Peyer's patch (tissue), 4 donors: Measurements from ENCODE around the gene KRTAP9-7. TPM values are rescaled to one million over a fixed set of nuclear protein-coding genes. Genes with fewer than 3 reads are reported as not detected.

Experiments used
- DNase-seq, 3 donors: peaks; one replicate each; pipeline ENCODE4 v3.0.0-alpha.2; 2017 to 2019
- H3K27ac ChIP-seq, 4 donors: fragments of 200-600 bp; sonication (generic); one replicate each; pipeline ENCODE4 v1.5.1; 2016 to 2019
- H3K27me3 ChIP-seq, 2 donors: fragments of 200-600 bp; sonication (generic); one replicate each; pipeline ENCODE4 v1.5.1; 2019
- H3K36me3 ChIP-seq, 3 donors: fragments of 200-600 bp; sonication (generic); one replicate each; pipeline ENCODE4 v1.5.1; 2016 to 2019
- H3K4me1 ChIP-seq, 4 donors: fragments of 200-600 bp; sonication (generic); one replicate each; pipeline ENCODE4 v1.5.1; 2016 to 2019
- H3K4me3 ChIP-seq, 4 donors: fragments of 200-600 bp; sonication (generic); 1 replicate in 3 of 4; 2 replicates in 1 of 4; pipeline ENCODE4 v1.5.1; 2016 to 2019; ENCODE audit warnings: mild to moderate bottlenecking in 1 of 4
- H3K9me3 ChIP-seq, 4 donors: fragments of 200-600 bp; sonication (generic); one replicate each; pipeline ENCODE4 v1.5.1; 2016 to 2019; ENCODE audit warnings: mild to moderate bottlenecking in 1 of 4
- CTCF ChIP-seq, 6 experiments: fragments of 450-650 bp in 4 of 6; fragments of 200-600 bp in 2 of 6; sonication (generic) in 1 of 6; IDR thresholded peaks; one replicate each; pipeline ENCODE4 v1.5.1; 2017 to 2019; ENCODE audit warnings: antibody characterized with exemption in 6 of 6, mild to moderate bottlenecking in 3 of 6, moderate library complexity in 1 of 6
- POLR2A ChIP-seq, 2 donors: fragments of 450-650 bp; IDR thresholded peaks; one replicate each; pipeline ENCODE4 v1.5.1; 2017; ENCODE audit warnings: antibody characterized with exemption in 2 of 2, mild to moderate bottlenecking in 2 of 2, moderate library complexity in 2 of 2
- small RNA-seq, 2 donors: library from RNA; depleted of rRNA; stranded (forward); fragments of <200 nt; gene quantifications; one replicate each; pipeline ENCODE3, GENCODE V24; 2016
- total RNA-seq, 4 donors: library from RNA; depleted of rRNA; stranded (reverse); fragments of >200 nt; gene quantifications; one replicate each; pipeline ENCODE4 v1.1.0, GENCODE V29; 2016

Gene KRTAP9-7
- total RNA-seq, 4 donors from 2014 or later: not detected

DNA sequence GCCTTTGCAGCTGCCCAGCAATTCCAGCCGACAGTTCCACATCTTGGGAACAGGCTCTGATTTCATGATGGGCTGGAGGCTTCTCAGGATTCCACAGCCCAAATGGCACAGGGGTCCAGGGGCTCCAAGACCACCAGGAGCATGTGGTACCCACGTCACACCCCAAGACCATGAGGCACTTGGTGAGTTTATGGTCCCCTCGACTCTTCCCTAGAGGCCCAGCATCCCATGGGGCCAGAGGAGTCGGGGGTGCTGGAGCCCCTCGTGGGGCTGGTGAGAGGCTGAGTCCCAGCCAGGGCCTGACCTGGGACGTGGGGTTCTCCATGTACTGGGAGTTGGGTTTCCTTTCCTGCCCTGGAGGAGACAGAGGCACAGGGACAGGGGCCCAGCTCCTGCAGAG is 50.1 kb downstream of the KRTAP9-7 start:
- no peak for TF ChIP-seq CTCF (IDR thresholded peaks at IDR 0.05)
- TF ChIP-seq POLR2A (IDR thresholded peaks at IDR 0.05): no peak
- no peak overlapping the region for H3K4me3 ChIP-seq
- DNase-seq: no peak
- H3K4me1 ChIP-seq: no peaks in the 10 kb centered on the region
- H3K9me3 ChIP-seq: no peaks in the 10 kb centered on the region
- H3K36me3 ChIP-seq: no peaks in the 10 kb centered on the region
- H3K27me3 ChIP-seq: no peaks in the 10 kb centered on the region
- no peak overlapping the region for H3K27ac ChIP-seq

Small RNAs within 50 kb of the gene (small RNA-seq; reads per million reads assigned to genes)
- 0 reads per million in 2 donors for gene KRTAP9-10P

Other genes starting within 250 kb of the KRTAP9-7 start
- gene KRTAP1-5, start 248.5 kb upstream of the KRTAP9-7 start, total RNA-seq: not detected
- gene KRTAP1-4, start 245.5 kb upstream of the KRTAP9-7 start, total RNA-seq: not detected
- gene KRTAP1-3, start 240.8 kb upstream of the KRTAP9-7 start, total RNA-seq: not detected
- not detected for gene KRTAP1-1, start 234.2 kb upstream of the KRTAP9-7 start, total RNA-seq
- not detected for gene KRTAP2-1, start 228.4 kb upstream of the KRTAP9-7 start, total RNA-seq
- not detected for gene KRTAP2-2, start 220.5 kb upstream of the KRTAP9-7 start, total RNA-seq
- not detected for gene KRTAP2-3, start 215.6 kb upstream of the KRTAP9-7 start, total RNA-seq
- gene KRTAP2-4, start 209.8 kb upstream of the KRTAP9-7 start, total RNA-seq: not detected
- gene KRTAP4-7, start 191.5 kb upstream of the KRTAP9-7 start, total RNA-seq: not detected
- gene KRTAP4-8, start 177.6 kb upstream of the KRTAP9-7 start, total RNA-seq: not detected
- not detected for gene KRTAP4-16, start 173.5 kb upstream of the KRTAP9-7 start, total RNA-seq
- not detected for gene KRTAP4-9, start 170.3 kb upstream of the KRTAP9-7 start, total RNA-seq
- not detected for gene KRTAP4-11, start 157.3 kb upstream of the KRTAP9-7 start, total RNA-seq
- gene KRTAP4-12, start 151.5 kb upstream of the KRTAP9-7 start, total RNA-seq: not detected
- not detected for gene KRTAP4-6, start 135.2 kb upstream of the KRTAP9-7 start, total RNA-seq
- not detected for gene KRTAP4-5, start 125.9 kb upstream of the KRTAP9-7 start, total RNA-seq
- not detected for gene KRTAP4-4, start 115.0 kb upstream of the KRTAP9-7 start, total RNA-seq
- gene KRTAP4-3, start 107.5 kb upstream of the KRTAP9-7 start, total RNA-seq: not detected
- gene KRTAP4-2, start 97.5 kb upstream of the KRTAP9-7 start, total RNA-seq: not detected
- gene KRTAP4-1, start 90.8 kb upstream of the KRTAP9-7 start, total RNA-seq: not detected
- gene KRTAP9-1, start 85.8 kb upstream of the KRTAP9-7 start, total RNA-seq: not detected
- gene KRTAP9-2, start 49.0 kb upstream of the KRTAP9-7 start, total RNA-seq: not detected
- not detected for gene KRTAP9-3, start 43.2 kb upstream of the KRTAP9-7 start, total RNA-seq
- not detected for gene KRTAP9-8, start 37.7 kb upstream of the KRTAP9-7 start, total RNA-seq
- gene KRTAP9-4, start 26.0 kb upstream of the KRTAP9-7 start, total RNA-seq: not detected
- not detected for gene KRTAP9-9, start 20.3 kb upstream of the KRTAP9-7 start, total RNA-seq
- gene KRTAP9-6, start 10.3 kb upstream of the KRTAP9-7 start, total RNA-seq: not detected
- gene KRTAP29-1, start 27.2 kb downstream of the KRTAP9-7 start, total RNA-seq: not detected
- not detected for gene KRTAP16-1, start 33.6 kb downstream of the KRTAP9-7 start, total RNA-seq
- not detected for gene KRTAP17-1, start 40.0 kb downstream of the KRTAP9-7 start, total RNA-seq
- not detected for gene KRT33A, start 75.1 kb downstream of the KRTAP9-7 start, total RNA-seq
- gene KRT33B, start 94.1 kb downstream of the KRTAP9-7 start, total RNA-seq: not detected
- not detected for gene KRT34, start 106.6 kb downstream of the KRTAP9-7 start, total RNA-seq
- gene KRT31, start 121.9 kb downstream of the KRTAP9-7 start, total RNA-seq: not detected
- not detected for gene KRT37, start 148.9 kb downstream of the KRTAP9-7 start, total RNA-seq
- not detected for gene KRT38, start 165.3 kb downstream of the KRTAP9-7 start, total RNA-seq
- gene KRT32, start 191.7 kb downstream of the KRTAP9-7 start, total RNA-seq: not detected
- not detected for gene KRT35, start 205.5 kb downstream of the KRTAP9-7 start, total RNA-seq
- not detected for gene KRT36, start 214.2 kb downstream of the KRTAP9-7 start, total RNA-seq
- gene KRT13, start 229.9 kb downstream of the KRTAP9-7 start, total RNA-seq: 1 to 10 TPM in 1 of 4 donors, not detected in 3; 2.5 TPM
- gene KRT15, start 243.2 kb downstream of the KRTAP9-7 start, total RNA-seq: 10 to 100 TPM; 12.3 to 44.5 (median 28.8) TPM